GM18502 (cell line): ENCODE data around the gene SDF2L1.
"Not testable (repeated sequence)": the region's sequence is repeated elsewhere in the genome, so short reads cannot be mapped to it uniquely, and the experiment has no call there.

Experiments
- ATAC-seq: cut with Tn5 transposase; IDR thresholded peaks from one replicate; pipeline ENCODE4 v1.9.1; 2021; ENCODE audit warnings: mild to moderate bottlenecking; ENCODE audit not compliant: unreplicated experiment, poor library complexity

The SDF2L1 gene

DNA sequence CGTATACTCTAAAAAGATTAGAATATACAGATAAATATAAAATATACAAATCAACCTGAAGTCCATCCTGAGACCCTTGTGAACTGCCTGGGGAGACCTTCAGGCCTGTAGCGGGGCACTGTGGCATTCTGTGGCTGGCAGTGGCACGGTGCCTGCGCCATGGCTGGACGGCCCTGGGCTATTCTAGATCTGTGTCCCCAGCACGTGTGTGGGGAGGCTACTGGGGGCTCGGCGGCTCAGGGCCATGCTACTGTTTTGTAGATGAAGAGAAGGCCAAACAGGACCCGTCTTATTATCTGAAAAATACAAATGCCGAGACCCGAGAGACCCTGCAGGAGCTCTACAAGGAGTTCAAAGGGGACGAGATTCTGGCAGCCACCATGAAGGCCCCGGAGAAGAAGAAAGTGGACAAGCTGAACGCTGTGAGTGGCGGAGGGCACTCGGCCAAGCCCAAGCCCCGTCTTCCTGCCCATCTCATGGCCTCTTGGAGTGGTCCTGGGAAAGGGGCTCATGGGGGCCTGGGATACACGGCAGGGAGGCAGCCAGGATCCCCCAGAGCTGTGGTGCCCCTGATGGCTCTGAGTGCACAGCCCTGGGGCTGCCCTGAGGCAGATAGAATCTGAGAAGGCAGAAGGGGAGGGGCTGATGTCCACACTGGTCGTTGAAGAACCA, 42.5 kb downstream of the SDF2L1 start:
- no peak for ATAC-seq

DNA sequence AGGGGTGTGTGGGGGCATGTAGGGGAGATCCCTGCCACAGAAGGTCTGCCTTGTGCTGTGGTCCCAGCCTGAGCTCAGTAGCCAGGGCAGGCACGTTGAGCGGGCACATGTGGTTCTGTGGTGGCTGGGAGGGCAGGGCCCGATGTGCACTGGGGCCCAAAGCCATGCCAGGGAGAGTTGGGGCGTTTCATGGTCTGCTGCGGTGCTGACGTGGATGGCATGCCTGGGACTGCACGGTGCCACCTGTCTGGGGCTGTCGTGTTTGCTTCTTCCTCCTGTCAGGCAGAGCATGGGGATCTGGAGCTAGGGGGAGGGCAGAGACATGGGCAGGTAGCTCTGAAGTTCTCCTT, 43.0 kb downstream of the SDF2L1 start:
- no peak for ATAC-seq

DNA sequence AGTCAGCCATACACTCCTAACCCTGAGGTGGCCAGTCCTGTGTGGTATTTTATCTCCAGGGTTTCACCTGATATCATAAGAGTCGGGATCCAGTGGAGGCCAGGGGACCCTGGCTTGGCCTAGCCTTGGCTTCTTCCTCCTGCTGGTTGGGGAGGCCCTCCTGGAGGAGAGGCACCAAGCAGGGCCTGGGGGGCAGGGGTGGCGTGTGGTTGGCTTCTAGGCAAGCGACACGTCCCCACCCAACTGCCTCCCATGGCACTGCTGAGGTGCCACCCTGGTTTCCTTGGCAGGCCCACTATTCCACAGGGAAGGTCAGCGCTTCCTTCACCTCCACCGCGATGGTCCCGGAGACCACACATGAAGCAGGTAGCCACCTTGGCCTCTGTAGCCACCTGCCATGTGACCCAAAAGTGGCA, 44.1 kb downstream of the SDF2L1 start:
- no peak for ATAC-seq

DNA sequence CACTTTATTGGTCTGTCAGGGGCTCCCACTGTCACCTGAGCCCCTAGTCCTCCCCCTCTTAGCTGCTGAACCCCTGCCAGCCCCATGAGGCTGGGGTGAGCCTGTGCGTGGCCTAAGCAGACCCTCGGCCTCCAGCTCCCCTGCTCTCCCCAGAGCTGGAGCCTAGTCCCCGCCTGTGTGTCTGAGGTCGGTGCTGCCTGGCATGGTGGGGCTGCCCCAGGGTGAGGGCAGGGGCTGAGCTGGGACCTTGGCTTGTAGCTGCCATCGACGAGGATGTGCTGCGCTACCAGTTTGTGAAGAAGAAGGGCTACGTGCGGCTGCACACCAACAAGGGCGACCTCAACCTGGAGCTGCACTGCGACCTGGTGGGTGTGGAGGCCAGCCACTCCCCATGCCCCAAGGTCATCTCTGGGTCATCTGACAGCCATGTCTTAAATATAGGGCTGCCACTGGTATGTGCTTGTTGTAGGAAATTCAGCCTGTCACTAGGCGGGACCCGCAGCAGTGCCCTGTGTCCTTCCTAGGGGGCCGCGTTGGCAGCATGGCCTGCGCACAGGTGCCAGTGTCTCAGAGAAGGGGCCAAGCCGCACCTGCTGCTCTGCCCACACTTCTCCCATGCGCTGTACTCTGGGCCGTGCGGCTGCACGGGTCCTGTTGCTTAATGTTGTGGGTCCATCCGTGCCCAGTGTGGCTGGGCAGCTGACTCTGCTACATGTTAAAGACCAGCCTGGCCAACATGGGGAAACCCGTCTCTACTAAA, 44.7 kb downstream of the SDF2L1 start:
- no peak for ATAC-seq

DNA sequence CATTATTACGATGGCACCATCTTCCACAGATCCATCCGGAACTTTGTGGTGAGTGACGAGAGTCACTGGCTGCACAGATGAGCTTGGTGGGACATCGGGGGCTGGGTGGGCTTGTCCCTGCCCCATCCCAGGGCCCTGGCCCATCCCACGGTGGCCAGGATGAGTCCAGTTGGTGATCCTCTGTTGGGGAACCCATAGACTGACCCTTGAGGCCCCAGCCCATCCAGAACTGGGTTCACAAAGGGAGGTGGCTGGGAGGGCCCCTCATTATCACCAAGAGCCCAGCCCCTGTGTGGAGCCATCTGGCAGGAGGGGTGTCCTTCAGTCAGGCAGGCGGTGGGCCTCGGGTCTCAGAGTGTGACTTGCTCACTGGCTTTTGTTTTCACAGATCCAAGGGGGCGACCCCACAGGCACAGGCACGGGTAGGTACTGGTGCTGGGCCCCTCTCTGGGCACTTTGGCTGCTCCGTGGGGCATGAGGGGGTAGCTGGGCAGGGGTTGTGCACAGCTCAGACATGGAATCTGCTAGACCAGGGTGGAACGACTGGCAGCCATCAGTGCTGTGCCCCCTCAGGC, 45.7 kb downstream of the SDF2L1 start:
- no peak for ATAC-seq

DNA sequence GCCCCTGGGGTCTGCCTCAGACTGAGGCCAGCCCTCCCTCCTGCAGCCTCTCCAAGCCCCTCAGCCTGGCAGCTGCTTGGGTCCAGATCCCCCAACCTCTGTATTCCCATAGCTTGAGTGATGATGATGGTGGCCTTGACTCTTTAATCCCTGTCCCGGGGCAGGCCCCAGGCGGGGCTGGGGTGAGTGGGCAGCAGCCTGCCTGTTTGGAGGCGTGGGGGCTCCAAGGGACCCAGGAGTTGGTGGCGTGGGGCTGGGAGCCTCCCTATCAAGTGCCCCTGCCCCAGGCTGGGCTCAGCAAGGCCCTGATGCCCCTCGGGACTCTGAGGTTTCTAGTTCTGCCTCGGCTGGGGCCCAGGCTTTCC, 46.2 kb downstream of the SDF2L1 start:
- no peak for ATAC-seq

DNA sequence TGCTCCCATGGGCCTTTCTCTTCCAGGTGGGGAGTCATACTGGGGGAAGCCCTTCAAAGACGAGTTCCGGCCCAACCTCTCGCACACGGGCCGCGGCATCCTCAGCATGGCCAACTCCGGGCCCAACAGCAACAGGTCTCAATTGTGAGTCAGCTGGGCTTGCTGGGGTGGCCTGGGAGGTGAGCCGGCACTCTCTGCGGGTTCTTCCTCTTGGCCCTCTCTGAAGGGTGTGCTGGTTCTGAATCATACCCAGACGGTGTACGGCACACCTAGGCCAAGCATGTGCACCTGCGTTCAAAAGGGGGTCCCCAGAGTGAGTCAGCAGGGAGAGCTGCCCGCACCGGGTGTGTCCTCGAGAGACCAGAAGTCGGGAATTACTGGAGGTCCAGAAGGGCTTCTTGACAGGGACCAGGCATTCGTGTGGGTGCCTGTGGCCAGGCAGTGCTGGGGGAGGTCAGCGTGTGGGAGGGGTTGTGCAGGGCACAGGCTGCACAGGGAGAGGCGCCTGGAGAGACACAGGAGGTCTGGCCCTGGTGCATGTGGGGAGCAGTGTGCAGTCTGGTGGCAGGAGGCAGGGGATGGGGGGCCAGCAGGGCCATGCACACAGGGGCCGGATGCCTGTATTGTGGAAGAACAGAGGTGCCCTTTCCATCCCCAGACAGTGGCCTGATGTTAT, 46.7 kb downstream of the SDF2L1 start:
- ATAC-seq = no peak

DNA sequence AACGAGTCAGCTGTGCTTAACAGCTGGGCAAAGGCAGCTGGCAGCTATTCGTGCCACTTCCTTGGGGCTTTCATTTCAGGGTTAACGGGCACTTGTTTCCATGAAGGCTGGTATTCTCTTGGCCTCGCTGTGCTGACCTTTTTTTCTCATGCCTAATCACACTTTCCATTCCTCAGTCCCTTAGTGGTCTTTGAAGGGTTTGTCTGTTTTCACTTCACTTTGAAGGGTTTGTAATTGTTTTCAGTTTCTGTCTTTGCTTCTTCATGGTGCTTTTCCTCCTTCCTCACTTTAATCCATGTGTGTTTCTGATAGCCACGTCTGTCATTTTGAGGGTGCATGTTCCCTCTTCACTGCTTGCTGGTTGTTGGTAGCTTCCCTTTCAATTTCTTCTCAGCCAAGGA, 48.3 kb downstream of the SDF2L1 start:
- ATAC-seq = no peak

DNA sequence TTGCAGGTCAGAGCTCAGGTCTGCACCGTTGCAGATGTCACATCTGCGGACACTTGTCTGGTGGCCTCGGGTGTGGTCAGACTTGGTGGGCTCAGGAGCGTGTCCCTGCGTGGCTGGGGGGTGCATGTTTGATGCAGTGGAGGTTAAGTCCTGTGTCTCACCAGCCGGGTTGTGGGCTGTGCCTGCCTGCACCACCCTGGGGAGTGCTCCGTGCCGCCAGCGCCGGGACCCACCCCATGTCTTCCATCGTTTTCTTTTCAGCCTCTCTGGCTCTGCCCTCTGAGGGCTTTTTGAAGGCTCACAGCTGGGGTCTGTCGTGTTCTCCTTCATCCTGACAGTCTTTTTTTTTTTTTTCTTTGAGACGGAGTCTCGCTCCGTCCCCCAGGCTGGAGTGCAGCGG, 49.7 kb downstream of the SDF2L1 start:
- no peak for ATAC-seq

DNA sequence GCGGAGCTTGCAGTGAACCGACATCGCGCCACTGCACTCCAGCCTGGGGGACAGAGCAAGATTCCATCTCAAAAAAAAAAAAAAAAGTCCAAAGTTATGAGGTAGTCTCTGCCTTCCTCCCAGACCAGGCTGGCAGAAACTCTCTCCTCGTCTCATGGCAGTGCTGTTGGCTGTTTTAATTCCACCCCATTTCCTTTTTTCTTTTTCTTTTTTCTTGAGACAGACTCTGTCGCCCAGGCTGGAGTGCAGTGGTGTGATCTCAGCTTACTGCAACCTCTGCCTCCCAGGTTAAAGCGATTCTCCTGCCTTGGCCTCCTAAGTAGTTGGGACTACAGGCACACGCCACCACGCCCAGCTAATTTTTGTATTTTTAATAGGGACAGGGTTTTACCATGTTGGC, 50.8 kb downstream of the SDF2L1 start:
- ATAC-seq = not testable (repeated sequence)

DNA sequence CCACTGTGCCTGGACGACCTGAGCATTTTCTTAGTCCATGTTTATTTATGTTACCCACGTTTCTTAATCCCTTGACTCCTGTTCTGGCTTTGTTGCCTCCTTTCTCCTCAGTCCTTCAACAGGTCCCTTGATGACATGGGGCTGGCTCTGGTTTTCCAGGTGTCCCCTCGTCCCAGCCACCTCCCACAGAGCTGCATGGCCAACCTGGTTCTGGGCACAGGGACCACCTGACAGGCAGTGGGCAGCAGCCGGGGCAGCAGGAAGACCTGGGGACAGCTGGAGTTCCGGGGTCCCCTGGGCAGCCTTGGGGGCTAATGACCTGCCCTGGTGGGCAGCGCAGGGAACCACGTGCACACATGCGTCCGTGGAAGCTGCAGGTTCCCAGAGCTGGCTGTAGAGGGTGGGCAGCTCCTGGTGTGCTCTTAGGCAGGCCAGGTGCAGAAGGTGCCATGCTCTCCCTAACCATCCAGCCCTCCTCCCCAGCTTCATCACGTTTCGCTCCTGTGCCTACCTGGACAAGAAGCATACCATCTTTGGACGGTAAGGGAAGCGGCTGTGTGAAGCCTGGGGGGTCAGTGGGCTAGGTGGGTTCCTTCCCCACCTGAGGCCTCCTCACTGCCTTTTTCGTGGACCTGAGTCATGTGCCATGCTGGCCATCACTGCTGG, 51.4 kb downstream of the SDF2L1 start:
- ATAC-seq = no peak
